Gastroesophageal sphincter (tissue), 4 donors: ENCODE results near the gene SMIM43. TPM values are rescaled to one million over a fixed set of nuclear protein-coding genes. Genes with fewer than 3 reads are reported as not detected.

Experiments
- ATAC-seq: fragments of 150-250 bp; one replicate; pipeline ENCODE4 v1.9.1; 2016; ENCODE audit warnings: mild to moderate bottlenecking, moderate library complexity
- H3K27ac ChIP-seq, 4 donors: fragments of 200-600 bp; sonication (generic) in 3 of 4; 1 replicate in 3 of 4; 2 replicates in 1 of 4; pipeline ENCODE4 v1.5.1; 2016 to 2019
- H3K27me3 ChIP-seq: fragments of 200-600 bp; sonication (generic); one replicate; pipeline ENCODE4 v1.5.1; 2019
- H3K36me3 ChIP-seq, 2 donors: fragments of 200-600 bp; sonication (generic); one replicate each; pipeline ENCODE4 v1.5.1; 2019; ENCODE audit warnings: control low read depth in 1 of 2
- H3K4me1 ChIP-seq, 3 donors: fragments of 200-600 bp; sonication (generic); 1 replicate in 2 of 3; 2 replicates in 1 of 3; pipeline ENCODE4 v1.5.1; 2016 to 2019; ENCODE audit warnings: control low read depth in 2 of 3
- H3K4me3 ChIP-seq, 2 donors: fragments of 200-600 bp; sonication (generic); one replicate each; pipeline ENCODE4 v1.5.1; 2019; ENCODE audit warnings: mild to moderate bottlenecking in 1 of 2, moderate library complexity in 1 of 2
- H3K9me3 ChIP-seq, 3 donors: fragments of 200-600 bp; sonication (generic); one replicate each; pipeline ENCODE4 v1.5.1; 2017 to 2019; ENCODE audit warnings: control low read depth in 2 of 3
- CTCF ChIP-seq, 4 experiments: fragments of 200-600 bp in 2 of 4; fragments of 450-650 bp in 2 of 4; sonication (generic) in 1 of 4; IDR thresholded peaks; one replicate each; pipeline ENCODE4 v1.5.1; 2017 to 2019; ENCODE audit warnings: antibody characterized with exemption in 4 of 4, mild to moderate bottlenecking in 2 of 4, moderate library complexity in 2 of 4
- EP300 ChIP-seq: sonication (generic); formaldehyde crosslinking; IDR thresholded peaks from one replicate; pipeline ENCODE4 v1.6.1; 2017; ENCODE audit warnings: antibody characterized with exemption, mild to moderate bottlenecking
- POLR2A ChIP-seq, 2 donors: fragments of 450-650 bp; IDR thresholded peaks; one replicate each; pipeline ENCODE4 v1.6.1; 2017; ENCODE audit warnings: antibody characterized with exemption in 2 of 2, mild to moderate bottlenecking in 2 of 2, moderate library complexity in 1 of 2
- POLR2AphosphoS5 ChIP-seq: sonication (generic); formaldehyde crosslinking; IDR thresholded peaks from one replicate; pipeline ENCODE4 v1.6.1; 2017; ENCODE audit warnings: antibody characterized with exemption
- WGBS, 2 donors: methylation state at CpG; one replicate each; pipeline ENCODE4 v1.1.5; 2018; ENCODE audit warnings: low coverage in 1 of 2; 5-methylcytosine and 5-hydroxymethylcytosine counted together
- total RNA-seq, 4 donors: library from RNA; depleted of rRNA; stranded (reverse); fragments of >200 nt; gene quantifications; one replicate each; pipeline ENCODE4 v1.1.0, GENCODE V29; 2016

The SMIM43 gene
- total RNA-seq, 4 donors from 2014 or later, result 0.39 to 2.3 (median 0.51) TPM

- Histone ChIP-seq H3K36me3 (no peaks in the 10 kb centered on the region), H3K27me3 (no peaks in the 10 kb centered on the region), H3K4me3 (no peak overlapping the region), H3K9me3 (no peaks in the 10 kb centered on the region), H3K4me1 (no peaks in the 10 kb centered on the region), H3K27ac (no peak overlapping the region)
- TF ChIP-seq EP300 (no peak), POLR2AphosphoS5 (no peak), CTCF (IDR thresholded peaks at IDR 0.05) (no peak), POLR2A (IDR thresholded peaks at IDR 0.05) (no peak)
- WGBS, 2 donors, result 66 to 75% methylated on average over 2 to 4 of the region's 4 CpGs
- ATAC-seq, result no peak
These were observed 36.9 kb downstream of the SMIM43 start for GRCh38 chr4:121728066-121728465.

- H3K4me1 ChIP-seq, result no peaks in the 10 kb centered on the region
- no peak overlapping the region for H3K4me3 ChIP-seq
- TF ChIP-seq POLR2A (IDR thresholded peaks at IDR 0.05) (no peak), CTCF (IDR thresholded peaks at IDR 0.05) (peak; percentile 62 to 79 (median 66))
- H3K27ac ChIP-seq, result no peak overlapping the region
- no peaks in the 10 kb centered on the region for H3K36me3 ChIP-seq
- H3K27me3 ChIP-seq, result no peaks in the 10 kb centered on the region
- H3K9me3 ChIP-seq, result no peaks in the 10 kb centered on the region
- ATAC-seq, result peak; percentile 80
- 37 to 40% methylated on average over 3 of the region's 3 CpGs for WGBS, 2 donors
These were observed 38.2 kb downstream of the SMIM43 start for GRCh38 chr4:121726642-121727268.

GRCh38 chr4:121724671-121725070 is 40.3 kb downstream of the SMIM43 start:
- Histone ChIP-seq H3K4me3 (no peak overlapping the region), H3K4me1 (no peaks in the 10 kb centered on the region), H3K9me3 (no peaks in the 10 kb centered on the region), H3K27me3 (no peaks in the 10 kb centered on the region), H3K36me3 (no peaks in the 10 kb centered on the region), H3K27ac (no peak overlapping the region)
- WGBS, 2 donors, result 100% methylated on average over 1 of the region's 1 CpG; no CpG with 5 or more reads in 1 of the 2 donors
- no peak for TF ChIP-seq EP300
- TF ChIP-seq CTCF (IDR thresholded peaks at IDR 0.05), result no peak
- TF ChIP-seq POLR2AphosphoS5, result no peak
- TF ChIP-seq POLR2A (IDR thresholded peaks at IDR 0.05), result no peak
- ATAC-seq, result no peak

GRCh38 chr4:121721700-121722099 is 43.3 kb downstream of the SMIM43 start:
- ATAC-seq, result no peak
- Histone ChIP-seq H3K36me3 (no peaks in the 10 kb centered on the region), H3K27ac (no peak overlapping the region), H3K9me3 (no peaks in the 10 kb centered on the region), H3K4me1 (no peaks in the 10 kb centered on the region), H3K4me3 (no peak overlapping the region), H3K27me3 (no peaks in the 10 kb centered on the region)
- TF ChIP-seq CTCF (IDR thresholded peaks at IDR 0.05), result no peak
- TF ChIP-seq POLR2A (IDR thresholded peaks at IDR 0.05), result no peak
- TF ChIP-seq EP300, result no peak
- WGBS, 2 donors, result 76 to 77% methylated on average over 1 of the region's 1 CpG

- TF ChIP-seq POLR2A (IDR thresholded peaks at IDR 0.05) (no peak), POLR2AphosphoS5 (no peak), EP300 (no peak), CTCF (IDR thresholded peaks at IDR 0.05) (no peak)
- 71 to 88% methylated on average over 1 of the region's 1 CpG for WGBS, 2 donors
- H3K27me3 ChIP-seq, result no peaks in the 10 kb centered on the region
- no peak overlapping the region for H3K27ac ChIP-seq
- no peak overlapping the region for H3K4me3 ChIP-seq
- no peaks in the 10 kb centered on the region for H3K36me3 ChIP-seq
- H3K9me3 ChIP-seq, result no peaks in the 10 kb centered on the region
- H3K4me1 ChIP-seq, result no peaks in the 10 kb centered on the region
- ATAC-seq, result no peak
These were observed 44.9 kb downstream of the SMIM43 start for GRCh38 chr4:121720109-121720508.
